Natural killer cell (primary cell): ENCODE results near the gene BDNF. TPM values are rescaled to one million over a fixed set of nuclear protein-coding genes. Genes with fewer than 3 reads are reported as not detected.

Experiments used
- ATAC-seq, 3 donors: fragments of 150-1000 bp in 2 of 3; fragments of 200-7000 bp in 1 of 3; cut with Tn5 transposase; 1 replicate in 1 of 3; 2 replicates in 2 of 3; pipeline ENCODE4 v1.10.0; 2021; ENCODE audit warnings: mild to moderate bottlenecking in 2 of 3, moderate library complexity in 2 of 3
- DNase-seq, 2 donors: peaks; one replicate each; pipeline versions ENCODE4 v3.0.0 to v3.0.0-alpha.2; 2013 to 2021; ENCODE audit warnings: mixed read lengths in 1 of 2
- H3K27ac ChIP-seq: one replicate; pipeline ENCODE4 v1.5.1; 2013; ENCODE audit warnings: mild to moderate bottlenecking, low read length
- H3K27me3 ChIP-seq: one replicate; pipeline ENCODE4 v1.6.1; 2013; ENCODE audit warnings: low read length; ENCODE audit not compliant: control insufficient read depth, insufficient read depth
- H3K36me3 ChIP-seq: one replicate; pipeline ENCODE4 v1.6.1; 2013; ENCODE audit warnings: low read length; ENCODE audit not compliant: control insufficient read depth, insufficient read depth
- H3K4me1 ChIP-seq: one replicate; pipeline ENCODE4 v1.6.1; 2013; ENCODE audit warnings: low read length; ENCODE audit not compliant: control insufficient read depth, insufficient read depth
- H3K4me3 ChIP-seq: one replicate; pipeline ENCODE4 v1.5.1; 2013; ENCODE audit warnings: low read length
- H3K9me3 ChIP-seq: one replicate; pipeline ENCODE4 v1.6.1; 2013; ENCODE audit warnings: low read length; ENCODE audit not compliant: control insufficient read depth, insufficient read depth
- H3K27ac Mint-ChIP-seq, 2 donors: one replicate each; pipeline ENCODE4 v1.8.0; 2022; ENCODE audit warnings: mild to moderate bottlenecking in 2 of 2, mixed read lengths in 2 of 2, moderate library complexity in 1 of 2
- H3K27me3 Mint-ChIP-seq, 2 donors: one replicate each; pipeline ENCODE4 v1.8.0; 2022; ENCODE audit warnings: low read depth in 2 of 2, mixed read lengths in 2 of 2
- H3K36me3 Mint-ChIP-seq: one replicate; pipeline ENCODE4 v1.8.0; 2022; ENCODE audit warnings: mixed read lengths
- H3K4me1 Mint-ChIP-seq, 2 donors: one replicate each; pipeline ENCODE4 v1.8.0; 2022; ENCODE audit warnings: mixed read lengths in 2 of 2
- H3K4me3 Mint-ChIP-seq: one replicate; pipeline ENCODE4 v1.8.0; 2022; ENCODE audit warnings: mild to moderate bottlenecking, moderate library complexity, mixed read lengths
- H3K9me3 Mint-ChIP-seq, 2 donors: one replicate each; pipeline ENCODE4 v1.8.0; 2022; ENCODE audit warnings: mixed read lengths in 2 of 2
- WGBS: methylation state at CpG from one replicate; pipeline ENCODE4 v1.1.7; 2013; ENCODE audit warnings: missing lambda C conversion rate; ENCODE audit not compliant: insufficient coverage; 5-methylcytosine and 5-hydroxymethylcytosine counted together
- intact Hi-C: fragments of 100-400 bp; cut with micrococcal nuclease; formaldehyde crosslinking; loops from one replicate; pipeline ENCODE4 v1.14.2; 2022
- total RNA-seq, 4 donors: library from RNA; stranded (reverse); fragments of 120-200 nt in 1 of 4; gene quantifications; one replicate each; pipeline versions ENCODE4 v1.2.3 to v1.2.4, GENCODE V29; 2013 to 2022
- TF ChIP-seq, protein P1 (sequence below): fragments of 200-600 bp; IDR thresholded peaks from one replicate; pipeline ENCODE4 v1.8.0; 2022; ENCODE audit warnings: antibody characterized with exemption

The BDNF gene
- total RNA-seq, 3 donors from 2014 or later (not counting 1 experiment from before 2014, with no cell fraction given): not detected

GRCh38 chr11:27681664-27682063, 18.6 kb downstream of the BDNF start:
- TF ChIP-seq, protein P1, sequence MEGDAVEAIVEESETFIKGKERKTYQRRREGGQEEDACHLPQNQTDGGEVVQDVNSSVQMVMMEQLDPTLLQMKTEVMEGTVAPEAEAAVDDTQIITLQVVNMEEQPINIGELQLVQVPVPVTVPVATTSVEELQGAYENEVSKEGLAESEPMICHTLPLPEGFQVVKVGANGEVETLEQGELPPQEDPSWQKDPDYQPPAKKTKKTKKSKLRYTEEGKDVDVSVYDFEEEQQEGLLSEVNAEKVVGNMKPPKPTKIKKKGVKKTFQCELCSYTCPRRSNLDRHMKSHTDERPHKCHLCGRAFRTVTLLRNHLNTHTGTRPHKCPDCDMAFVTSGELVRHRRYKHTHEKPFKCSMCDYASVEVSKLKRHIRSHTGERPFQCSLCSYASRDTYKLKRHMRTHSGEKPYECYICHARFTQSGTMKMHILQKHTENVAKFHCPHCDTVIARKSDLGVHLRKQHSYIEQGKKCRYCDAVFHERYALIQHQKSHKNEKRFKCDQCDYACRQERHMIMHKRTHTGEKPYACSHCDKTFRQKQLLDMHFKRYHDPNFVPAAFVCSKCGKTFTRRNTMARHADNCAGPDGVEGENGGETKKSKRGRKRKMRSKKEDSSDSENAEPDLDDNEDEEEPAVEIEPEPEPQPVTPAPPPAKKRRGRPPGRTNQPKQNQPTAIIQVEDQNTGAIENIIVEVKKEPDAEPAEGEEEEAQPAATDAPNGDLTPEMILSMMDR: no peak
- Histone ChIP-seq H3K9me3 (no peaks in the 10 kb centered on the region), H3K4me1 (no peaks in the 10 kb centered on the region), H3K27me3 (no peaks in the 10 kb centered on the region), H3K36me3 (no peaks in the 10 kb centered on the region), H3K27ac (no peak overlapping the region), H3K4me3 (no peak overlapping the region)
- Mint-ChIP-seq H3K4me1 (no peaks in the 10 kb centered on the region), H3K27me3 (no peaks in the 10 kb centered on the region), H3K27ac (no peak overlapping the region), H3K36me3 (no peaks in the 10 kb centered on the region), H3K4me3 (no peak overlapping the region), H3K9me3 (peaks cover 9 to 10% of the 10 kb centered on the region in 2 donors)
- DNase-seq (no peak), ATAC-seq (no peak)
- intact Hi-C loops: no loop called here
- 71% methylated on average over 1 of the region's 1 CpG for WGBS

DNA sequence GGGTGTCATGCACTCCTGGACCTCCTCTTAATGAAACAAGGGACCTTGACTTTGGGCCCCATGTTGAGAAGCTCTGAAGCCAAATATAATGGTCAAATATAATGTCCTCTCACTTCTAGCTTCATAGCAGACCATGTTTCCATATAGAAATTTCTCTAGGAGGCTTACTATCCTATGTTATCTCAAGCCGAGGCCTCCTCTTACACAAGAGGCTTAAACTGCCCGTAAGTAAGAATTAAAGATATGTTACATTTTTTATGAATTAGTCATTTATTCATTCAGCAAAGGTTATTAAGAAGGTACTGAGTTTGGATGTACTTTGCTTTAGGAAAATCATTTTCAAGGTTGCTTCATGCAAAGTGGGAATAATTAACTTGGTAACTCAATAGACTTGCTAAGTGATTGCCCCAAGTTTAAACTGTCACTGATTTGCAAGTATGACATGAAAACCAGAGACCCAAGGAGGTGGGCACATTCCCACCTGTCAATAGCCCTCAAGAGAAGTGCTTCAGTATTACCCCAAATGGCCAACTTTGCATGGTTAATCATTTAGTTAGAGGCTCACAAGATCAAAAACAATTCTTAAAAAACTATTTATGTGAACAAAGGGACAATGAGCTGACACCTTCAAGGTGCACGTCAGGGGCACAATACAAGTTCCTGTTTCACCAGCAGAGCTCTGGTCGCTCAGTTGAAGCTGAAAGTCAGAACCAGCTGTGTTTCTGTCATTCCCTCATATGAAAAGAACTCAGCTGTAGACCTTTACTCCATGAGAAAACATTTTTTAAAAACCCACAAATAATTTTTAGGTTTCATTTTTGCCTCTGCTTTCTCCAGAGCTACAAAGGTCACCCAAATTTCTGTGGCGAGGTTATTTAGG, 20.9 kb downstream of the BDNF start:
- Histone ChIP-seq H3K4me1 (no peaks in the 10 kb centered on the region), H3K9me3 (no peaks in the 10 kb centered on the region), H3K27me3 (no peaks in the 10 kb centered on the region), H3K36me3 (no peaks in the 10 kb centered on the region), H3K4me3 (no peak overlapping the region), H3K27ac (no peak overlapping the region)
- intact Hi-C loops: no loop called here
- DNase-seq: no peak
- Mint-ChIP-seq H3K4me3 (no peak overlapping the region), H3K27ac (no peak overlapping the region), H3K9me3 (peaks cover 3 to 4% of the 10 kb centered on the region in 2 donors), H3K4me1 (no peaks in the 10 kb centered on the region), H3K27me3 (no peaks in the 10 kb centered on the region), H3K36me3 (no peaks in the 10 kb centered on the region)
- WGBS: 76% methylated on average over 3 of the region's 5 CpGs
- TF ChIP-seq, protein P1: no peak
- no peak for ATAC-seq

DNA sequence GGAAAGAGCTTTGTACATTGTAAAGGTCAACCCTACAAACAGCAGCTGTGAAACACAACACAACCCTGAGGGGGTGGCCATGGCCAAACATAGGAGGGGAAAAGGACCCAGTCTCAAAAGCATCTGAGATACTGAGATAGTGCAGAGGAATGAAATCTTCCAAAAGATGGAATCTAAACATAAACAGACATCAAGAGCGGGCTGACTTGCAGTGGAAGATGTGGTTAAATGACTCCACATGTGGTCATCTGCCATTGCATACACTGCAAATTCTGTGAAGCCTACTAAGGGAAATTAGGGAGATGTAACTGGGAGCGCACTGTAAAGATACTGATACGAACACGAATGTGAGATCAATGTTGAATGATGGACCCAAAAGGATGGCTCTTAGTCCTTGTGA, 22.0 kb downstream of the BDNF start:
- WGBS: 87% methylated on average over 4 of the region's 4 CpGs
- no peak overlapping the region for H3K27ac Mint-ChIP-seq
- Histone ChIP-seq H3K36me3 (no peaks in the 10 kb centered on the region), H3K9me3 (no peaks in the 10 kb centered on the region), H3K27me3 (no peaks in the 10 kb centered on the region), H3K4me3 (no peak overlapping the region), H3K27ac (no peak overlapping the region), H3K4me1 (no peaks in the 10 kb centered on the region)
- intact Hi-C loops: no loop called here
- no peak overlapping the region for H3K4me3 Mint-ChIP-seq
- ATAC-seq: no peak
- DNase-seq: no peak
- H3K27me3 Mint-ChIP-seq: no peaks in the 10 kb centered on the region
- TF ChIP-seq, protein P1: no peak
- peaks cover 4 to 6% of the 10 kb centered on the region in 2 donors for H3K9me3 Mint-ChIP-seq
- no peaks in the 10 kb centered on the region for H3K36me3 Mint-ChIP-seq
- H3K4me1 Mint-ChIP-seq: no peaks in the 10 kb centered on the region

DNA sequence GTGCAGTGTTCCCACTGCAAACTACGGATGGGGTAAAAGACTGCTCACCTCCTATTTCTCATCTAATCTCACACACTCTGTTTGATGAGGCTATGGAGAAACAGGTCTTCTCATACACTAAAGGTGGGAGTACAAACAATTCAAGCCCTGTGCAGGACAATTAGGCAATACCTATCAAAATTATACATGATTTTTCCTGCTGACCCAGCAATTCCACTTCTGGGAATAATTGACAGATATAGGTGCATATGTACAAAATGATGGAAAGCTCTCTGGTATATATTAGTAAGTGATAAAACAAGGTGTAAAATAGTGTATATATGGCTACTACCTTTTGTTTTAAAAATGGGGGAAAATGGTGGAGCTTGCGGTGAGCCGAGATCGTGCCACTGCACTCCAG, 23.1 kb downstream of the BDNF start:
- no peaks in the 10 kb centered on the region for H3K27me3 ChIP-seq
- no peaks in the 10 kb centered on the region for H3K36me3 ChIP-seq
- no peaks in the 10 kb centered on the region for H3K27me3 Mint-ChIP-seq
- no peaks in the 10 kb centered on the region for H3K4me1 ChIP-seq
- 100% methylated on average over 2 of the region's 4 CpGs for WGBS
- intact Hi-C loops: no loop called here
- no peak for DNase-seq
- no peaks in the 10 kb centered on the region for H3K36me3 Mint-ChIP-seq
- TF ChIP-seq, protein P1: no peak
- H3K27ac Mint-ChIP-seq: no peak overlapping the region
- H3K4me1 Mint-ChIP-seq: no peaks in the 10 kb centered on the region
- peaks cover 3% of the 10 kb centered on the region for H3K9me3 ChIP-seq
- H3K4me3 ChIP-seq: no peak overlapping the region
- H3K4me3 Mint-ChIP-seq: no peak overlapping the region
- H3K27ac ChIP-seq: no peak overlapping the region
- ATAC-seq: no peak
- H3K9me3 Mint-ChIP-seq: peaks cover 6 to 8% of the 10 kb centered on the region in 2 donors
